Endometrium (tissue), 2 donors: Measurements from ENCODE around the gene FAM180A.

Experiments used
- FAIRE-seq: peaks from 2 replicates; lab custom pipeline; 2012; peaks lifted over from hg19 to GRCh38; lab: Jason Lieb, UNC
- donor health status: control.
- donor health status: control.

The FAM180A gene

GRCh38 chr7:135681762-135682161, 66.9 kb downstream of the FAM180A start:
- no peak for FAIRE-seq
